ENCODE measurements around the gene CEP63.

GRCh38 chr3:134533493-134533892 lies 47.6 kb downstream of the CEP63 start:
- no peak for TF ChIP-seq RAD21 (IDR thresholded peaks at IDR 0.05 in 1 of 2, conservative IDR thresholded peaks at IDR 0.05 in 1 of 2; ENCODE audit: low read depth in 2 of 2, low read length in 2 of 2)
- no peak for TF ChIP-seq SIN3A (conservative IDR thresholded peaks at IDR 0.05 in 1 of 2, IDR thresholded peaks at IDR 0.05 in 1 of 2; ENCODE audit: low read depth in 1 of 2, low read length in 2 of 2)
- no peak for TF ChIP-seq CTCF (IDR thresholded peaks at IDR 0.05; ENCODE audit: control extremely low read depth in 1 of 3, insufficient read depth in 1 of 3, low read depth in 1 of 3, low read length in 3 of 3)
- TF ChIP-seq POLR2A (IDR thresholded peaks at IDR 0.05; ENCODE audit: control extremely low read depth in 1 of 2, low read depth in 2 of 2, low read length in 2 of 2), result no peak
- no peak for TF ChIP-seq POLR2AphosphoS5 (IDR thresholded peaks at IDR 0.05; ENCODE audit: low read depth, low read length)
- TF ChIP-seq ATF3 (IDR thresholded peaks at IDR 0.05; ENCODE audit: insufficient read depth, low read depth, low read length), result no peak
- no peak for TF ChIP-seq HDAC6 (IDR thresholded peaks at IDR 0.05; ENCODE audit: low read depth, low read length)
- TF ChIP-seq CEBPB (IDR thresholded peaks at IDR 0.05; ENCODE audit: low read depth, low read length), result no peak
- no peak for TF ChIP-seq NRF1 (IDR thresholded peaks at IDR 0.05; ENCODE audit: low read depth, low read length)

Measured in H1 (cell line).